A673 (cell line): ENCODE measurements around the gene DUOXA2. TPM values are rescaled to one million over a fixed set of nuclear protein-coding genes. Genes with fewer than 3 reads are reported as not detected.

Experiments used
- BruUV-seq: library from RNA; stranded (reverse); fragments of 400-500 nt; replicated peaks from 2 replicates; lab custom pipeline; 2021; lab: Mats Ljungman, UMichigan
- CTCF ChIA-PET: fragments of 300-600 bp; sonication (Branson Sonifier 250); formaldehyde crosslinking; loops from one replicate; lab custom pipeline; 2022; ENCODE audit warnings: antibody characterized with exemption; lab: Charles Lee
- POLR2A ChIA-PET: fragments of 300-600 bp; sonication (Branson Sonifier 250); formaldehyde crosslinking; loops from one replicate; lab custom pipeline; 2022; ENCODE audit warnings: antibody characterized with exemption; ENCODE audit not compliant: low non-redundant PET; lab: Charles Lee
- DNase-seq: peaks from one replicate; pipeline ENCODE4 v3.0.0-alpha.2; 2015; ENCODE audit warnings: low spot score
- H3K27ac ChIP-seq: fragments of 200-600 bp; sonication (generic); 2 replicates; pipeline ENCODE4 v1.5.1; 2016; ENCODE audit warnings: mixed run types, low read depth, mild to moderate bottlenecking, mixed read lengths, antibody characterized with exemption, low read length; ENCODE audit not compliant: poor library complexity, severe bottlenecking
- H3K27me3 ChIP-seq: fragments of 200-600 bp; sonication (generic); replicated peaks from 2 replicates; pipeline ENCODE4 v1.6.1; 2017; ENCODE audit warnings: mixed run types, low read depth, mild to moderate bottlenecking, mixed read lengths, antibody characterized with exemption, low read length; ENCODE audit not compliant: insufficient read depth, poor library complexity
- H3K36me3 ChIP-seq: fragments of 200-600 bp; sonication (generic); 2 replicates; pipeline ENCODE4 v1.6.1; 2016; ENCODE audit warnings: mixed run types, mild to moderate bottlenecking, mixed read lengths, antibody characterized with exemption, low read length; ENCODE audit not compliant: insufficient read depth, poor library complexity, severe bottlenecking
- H3K4me1 ChIP-seq: fragments of 200-600 bp; sonication (generic); 2 replicates; pipeline ENCODE4 v1.6.1; 2017; ENCODE audit warnings: mixed run types, mild to moderate bottlenecking, mixed read lengths, antibody characterized with exemption, low read length; ENCODE audit not compliant: insufficient read depth, poor library complexity, severe bottlenecking
- H3K4me3 ChIP-seq: fragments of 200-600 bp; sonication (generic); 2 replicates; pipeline ENCODE4 v1.5.1; 2016; ENCODE audit warnings: low read depth, mixed run types, mild to moderate bottlenecking, mixed read lengths, low read length; ENCODE audit not compliant: poor library complexity, severe bottlenecking
- H3K9me3 ChIP-seq: fragments of 200-600 bp; sonication (generic); 2 replicates; pipeline ENCODE4 v1.6.1; 2016; ENCODE audit warnings: mixed run types, low read depth, mild to moderate bottlenecking, mixed read lengths, antibody characterized with exemption, low read length; ENCODE audit not compliant: poor library complexity, severe bottlenecking
- CTCF ChIP-seq: fragments of 300-800, 200-600 bp; sonication (generic); conservative IDR thresholded peaks from 2 replicates; pipeline ENCODE4 v1.5.1; 2017; ENCODE audit warnings: low read depth, mild to moderate bottlenecking, antibody characterized with exemption, low read length, moderate library complexity, mixed read lengths
- EZH2 ChIP-seq: fragments of 200-600 bp; sonication (generic); IDR thresholded peaks from 2 replicates; pipeline ENCODE4 v1.6.1; 2017; ENCODE audit warnings: borderline replicate concordance, low read depth, mild to moderate bottlenecking, mixed read lengths, antibody characterized with exemption, low read length; ENCODE audit not compliant: poor library complexity, severe bottlenecking
- intact Hi-C: fragments of 100-400 bp; cut with micrococcal nuclease; formaldehyde crosslinking; loops from one replicate; pipeline ENCODE4 v1.10.0; 2022; ENCODE audit not compliant: unreplicated experiment
- total RNA-seq: library from RNA; stranded (reverse); gene quantifications from 2 replicates; pipeline ENCODE4 v1.2.3, GENCODE V29; 2021

Gene DUOXA2
- total RNA-seq, 1 experiment from 2014 or later, result not detected

DNA sequence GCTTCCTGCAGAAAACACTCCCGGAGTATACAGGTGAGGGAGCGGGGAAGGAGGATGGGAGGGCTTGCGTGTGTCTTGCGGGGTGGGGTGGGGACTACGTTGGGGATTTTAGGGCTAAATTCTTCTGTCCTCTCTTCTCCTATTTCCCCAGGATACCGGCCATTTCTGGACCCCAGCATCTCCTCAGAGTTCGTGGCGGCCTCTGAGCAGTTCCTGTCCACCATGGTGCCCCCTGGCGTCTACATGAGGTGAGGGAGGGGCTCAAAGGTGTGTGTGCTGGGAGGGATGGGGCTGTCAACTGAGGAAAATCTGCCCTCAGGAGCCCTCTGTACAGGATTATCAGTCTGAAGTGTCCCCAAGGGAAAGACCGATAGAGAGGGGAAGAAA is 22.2 kb downstream of the DUOXA2 start:
- CTCF ChIA-PET, result no interaction called here
- POLR2A ChIA-PET, result no interaction called here
- TF ChIP-seq CTCF, result no peak
- TF ChIP-seq EZH2, result no peak

GRCh38 chr15:45137703-45138102 is 23.6 kb downstream of the DUOXA2 start:
- Histone ChIP-seq H3K9me3 (no peaks in the 10 kb centered on the region), H3K27me3 (no peaks in the 10 kb centered on the region), H3K27ac (no peak overlapping the region), H3K36me3 (no peaks in the 10 kb centered on the region), H3K4me3 (no peak overlapping the region), H3K4me1 (no peaks in the 10 kb centered on the region)
- intact Hi-C loops, result no loop called here
- no peak for TF ChIP-seq CTCF
- TF ChIP-seq EZH2, result no peak
- BruUV-seq, result no TSS peak
- no peak for DNase-seq
- ChIA-PET CTCF (no interaction called here), POLR2A (no interaction called here)

More for the DNA sequence above, 22.2 kb downstream of the DUOXA2 start:
- BruUV-seq, result no TSS peak
- Histone ChIP-seq H3K4me1 (no peaks in the 10 kb centered on the region), H3K27ac (no peak overlapping the region), H3K36me3 (no peaks in the 10 kb centered on the region), H3K9me3 (no peaks in the 10 kb centered on the region), H3K27me3 (no peaks in the 10 kb centered on the region), H3K4me3 (no peak overlapping the region)
- no peak for DNase-seq
- intact Hi-C loops, result no loop called here

- CTCF ChIA-PET, result no interaction called here
- Histone ChIP-seq H3K9me3 (no peaks in the 10 kb centered on the region), H3K27me3 (no peaks in the 10 kb centered on the region), H3K27ac (no peak overlapping the region), H3K36me3 (no peaks in the 10 kb centered on the region), H3K4me3 (no peak overlapping the region), H3K4me1 (no peaks in the 10 kb centered on the region)
- intact Hi-C loops, result no loop called here
- no TSS peak for BruUV-seq
- POLR2A ChIA-PET, result no interaction called here
- no peak for DNase-seq
- TF ChIP-seq CTCF, result no peak
- no peak for TF ChIP-seq EZH2
Measured at GRCh38 chr15:45138814-45139765, 25.0 kb downstream of the DUOXA2 start.
